ENCODE results near the gene IQGAP2. TPM values are rescaled to one million over a fixed set of nuclear protein-coding genes. Genes with fewer than 3 reads are reported as not detected.
"Not testable (repeated sequence)": the region's sequence is repeated elsewhere in the genome, so short reads cannot be mapped to it uniquely, and the experiment has no call there.

Gene IQGAP2
- total RNA-seq, 1 donor from 2014 or later, result 4.2 TPM

DNA sequence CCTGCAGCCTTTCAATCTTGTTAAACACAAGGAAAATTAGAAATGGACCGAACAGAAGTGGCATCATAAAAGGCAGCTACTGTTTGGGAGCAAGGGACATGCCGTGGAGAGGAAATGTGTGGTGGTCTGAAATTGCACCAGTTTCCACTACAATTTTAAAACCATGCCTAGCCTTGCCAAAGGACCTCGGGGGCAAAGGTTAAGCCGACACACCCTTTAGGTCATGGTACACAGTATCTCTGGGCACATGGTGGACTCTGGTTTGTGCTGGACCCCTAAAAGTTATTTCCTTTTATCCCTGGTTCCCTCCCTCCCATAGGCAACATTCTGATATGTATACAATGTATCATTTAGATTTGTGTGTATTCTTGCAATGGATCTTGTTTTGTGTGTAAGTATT, 142.1 kb downstream of the IQGAP2 start:
- no peak for ATAC-seq

GRCh38 chr5:76546497-76547102, 143.5 kb downstream of the IQGAP2 start:
- no peak for ATAC-seq

DNA sequence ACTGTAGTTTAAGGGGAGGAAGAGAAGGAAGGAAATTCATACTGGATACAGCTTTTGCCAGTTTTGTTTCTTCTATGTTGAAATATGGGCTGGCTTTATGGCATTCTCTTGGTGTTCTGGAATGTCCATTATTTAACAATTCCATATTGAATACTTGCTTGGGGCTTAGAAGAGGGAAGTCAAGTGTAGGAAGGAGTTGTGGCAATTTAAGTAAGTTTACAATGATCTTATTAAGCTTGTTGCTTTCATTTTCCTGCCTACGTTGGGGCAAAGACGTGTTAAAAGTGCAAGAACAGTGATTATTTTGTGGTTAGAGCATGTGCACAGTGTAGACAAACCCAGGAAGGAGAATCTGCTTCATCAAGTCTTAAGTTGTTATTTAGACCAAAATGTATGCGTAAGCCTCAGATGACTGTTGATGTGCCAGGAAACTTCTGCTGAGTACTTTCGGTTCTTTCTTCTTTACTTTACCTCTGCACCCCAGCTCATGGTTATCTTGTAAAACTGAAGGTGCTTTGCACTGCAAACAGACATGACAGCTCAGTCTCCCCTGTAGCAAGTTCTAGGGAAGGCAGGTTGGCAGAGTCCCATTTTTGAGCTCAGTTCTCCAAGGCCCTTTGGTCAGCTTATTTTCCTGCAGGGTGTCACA, 144.3 kb downstream of the IQGAP2 start:
- peak; percentile 61 for ATAC-seq

DNA sequence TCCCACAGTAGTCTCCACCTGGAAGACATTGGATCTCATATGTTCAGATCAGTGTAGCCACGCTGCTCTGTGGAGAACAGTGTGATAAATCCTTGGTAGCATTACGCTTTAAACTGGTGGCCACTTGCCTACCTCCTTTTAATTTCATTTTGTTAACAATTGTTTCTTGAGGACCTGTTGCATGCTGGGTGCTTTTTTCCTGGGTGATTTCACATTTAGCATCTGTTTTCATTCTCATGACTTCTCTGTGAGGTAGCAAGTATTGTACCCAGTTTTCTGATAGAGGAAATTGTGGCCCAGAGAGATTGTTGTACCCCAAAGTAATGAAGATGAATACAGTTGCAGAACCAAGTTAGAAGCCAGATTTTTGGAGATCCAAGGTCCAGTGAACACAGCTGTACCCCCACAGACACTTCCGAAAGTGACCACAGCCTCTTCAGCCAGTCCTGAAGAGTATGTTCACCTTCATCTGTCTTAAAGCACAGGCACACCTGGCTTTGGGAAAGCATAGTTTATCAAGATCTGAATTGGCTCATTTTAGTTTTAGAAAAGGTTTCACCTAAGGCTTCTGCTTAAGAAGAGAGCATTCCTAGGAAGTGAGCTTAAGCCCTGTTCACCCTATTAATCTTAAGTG, 144.9 kb downstream of the IQGAP2 start:
- no peak for ATAC-seq

DNA sequence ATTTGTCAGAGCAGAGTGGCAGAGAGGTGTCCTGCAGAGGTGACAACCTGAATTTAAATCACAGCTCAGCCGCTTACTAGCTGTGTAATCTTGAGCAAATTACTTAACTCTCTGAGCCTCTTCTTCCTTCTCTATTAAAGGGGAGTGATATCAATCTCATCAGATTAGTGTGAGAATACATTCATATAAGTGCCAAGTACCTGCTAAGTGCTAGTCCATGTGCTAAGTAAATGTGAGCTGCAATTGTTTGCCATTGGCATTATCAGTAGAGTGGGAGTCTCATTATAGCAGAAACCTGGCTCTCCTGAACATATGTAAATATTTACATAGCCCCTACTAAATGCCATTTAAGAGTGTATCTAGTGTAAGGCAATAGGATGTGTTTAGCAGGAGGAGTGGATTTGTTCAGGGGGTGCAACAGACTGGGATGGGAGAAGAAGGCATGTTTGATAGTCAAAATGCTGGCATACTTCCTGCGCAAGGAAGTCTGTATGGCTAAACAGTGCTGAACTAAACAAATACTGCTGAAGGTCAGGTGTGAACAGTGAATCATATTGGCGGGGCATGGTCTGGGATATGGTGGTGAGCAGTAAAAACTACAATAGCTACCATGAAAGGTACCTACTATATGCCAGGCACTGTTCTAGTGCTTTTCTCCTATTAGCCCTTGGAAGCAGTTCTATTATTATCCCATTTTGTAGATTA, 145.6 kb downstream of the IQGAP2 start:
- peak; percentile 45 for ATAC-seq

DNA sequence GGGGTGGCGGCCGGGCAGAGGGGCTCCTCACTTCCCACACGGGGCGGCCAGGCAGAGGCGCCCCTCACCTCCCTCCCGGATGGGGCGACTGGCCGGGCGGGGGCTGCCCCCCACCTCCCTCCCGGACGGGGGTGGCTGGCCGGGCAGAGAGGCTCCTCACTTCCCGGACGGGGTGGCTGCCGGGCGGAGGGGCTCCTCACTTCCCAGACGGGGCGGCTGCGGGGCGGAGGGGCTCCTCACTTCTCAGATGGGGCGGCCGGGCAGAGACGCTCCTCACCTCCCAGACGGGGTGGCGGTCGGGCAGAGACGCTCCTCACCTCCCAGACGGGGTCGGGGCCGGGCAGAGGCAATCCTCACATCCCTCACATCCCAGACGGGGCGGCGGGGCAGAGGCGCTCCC, 147.8 kb downstream of the IQGAP2 start:
- not testable (repeated sequence) for ATAC-seq

DNA sequence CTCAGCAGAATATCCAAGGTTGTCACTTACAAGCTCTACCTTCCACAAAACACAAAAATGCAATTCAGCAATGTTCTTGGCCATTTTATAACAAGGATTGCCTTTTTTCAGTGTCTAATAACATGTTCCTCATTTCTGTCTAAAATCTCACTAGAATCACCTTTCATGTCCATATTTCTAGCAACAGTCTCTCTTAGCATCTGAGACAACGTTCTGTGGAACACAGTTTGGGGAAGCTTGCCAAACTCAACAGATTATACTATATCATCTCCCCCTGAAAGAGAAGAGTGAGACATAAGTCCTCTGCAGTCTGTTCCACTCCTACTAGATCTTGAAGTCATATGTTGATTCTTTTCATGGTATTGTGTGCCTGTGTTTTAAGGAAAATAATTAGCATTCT, 149.5 kb downstream of the IQGAP2 start:
- ATAC-seq, result no peak

DNA sequence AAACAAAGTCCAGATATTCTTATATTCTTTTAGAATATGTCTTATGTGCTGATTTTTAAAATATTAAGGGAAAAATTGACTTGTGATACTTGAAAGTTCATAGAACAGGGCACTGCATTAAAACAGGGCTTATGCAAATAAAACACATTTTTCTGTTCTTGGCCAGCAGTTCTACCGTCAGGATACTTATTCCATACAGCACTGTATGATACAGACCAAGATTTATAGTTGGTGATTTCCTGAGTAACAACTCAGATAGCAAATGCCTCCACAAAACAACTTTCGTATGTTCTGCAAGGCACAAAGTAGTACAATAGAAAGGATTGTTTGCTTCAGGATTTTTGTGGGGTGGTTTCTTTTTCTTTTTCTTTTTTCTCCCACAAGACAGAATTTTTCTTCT, 150.2 kb downstream of the IQGAP2 start:
- ATAC-seq, result no peak

DNA sequence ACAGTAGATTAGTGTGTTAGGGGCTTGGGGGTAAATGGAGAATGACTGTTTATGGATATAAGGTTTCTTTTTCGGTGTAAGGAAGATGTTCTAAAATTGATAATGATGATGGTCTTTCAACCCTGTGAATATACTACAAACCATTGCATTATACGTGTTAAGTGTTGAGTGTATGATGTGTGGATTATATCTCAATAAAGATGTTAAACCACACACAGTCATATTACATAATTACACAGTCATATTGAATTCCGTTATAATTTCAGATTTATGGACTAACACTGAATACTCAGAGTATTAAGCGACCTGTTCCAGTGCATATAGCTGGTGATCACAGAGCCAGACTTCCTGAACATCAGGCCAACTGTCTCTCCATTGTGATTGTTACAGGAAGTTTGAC, 152.0 kb downstream of the IQGAP2 start:
- ATAC-seq, result no peak

DNA sequence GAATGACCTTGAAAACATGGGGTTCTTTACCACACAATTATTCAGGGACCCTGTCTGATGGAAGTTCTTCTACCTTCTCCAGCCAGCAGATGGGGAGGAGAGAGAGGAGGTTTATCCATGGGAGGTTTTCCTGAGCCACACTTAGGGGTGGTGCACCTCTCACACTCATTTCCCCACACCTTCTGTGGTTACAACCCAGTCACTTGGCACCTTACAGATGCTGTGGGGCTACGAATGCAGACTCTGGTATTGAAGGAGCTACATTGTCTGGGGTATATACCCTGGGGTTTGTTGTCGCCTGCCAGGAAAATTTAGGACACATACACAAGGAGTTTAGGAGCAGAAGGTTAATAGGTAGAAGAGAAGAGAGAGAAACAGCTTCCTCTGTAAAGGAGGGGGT, 152.6 kb downstream of the IQGAP2 start:
- ATAC-seq, result no peak

GRCh38 chr5:76556511-76557221, 153.6 kb downstream of the IQGAP2 start:
- ATAC-seq, result peak; percentile 89

DNA sequence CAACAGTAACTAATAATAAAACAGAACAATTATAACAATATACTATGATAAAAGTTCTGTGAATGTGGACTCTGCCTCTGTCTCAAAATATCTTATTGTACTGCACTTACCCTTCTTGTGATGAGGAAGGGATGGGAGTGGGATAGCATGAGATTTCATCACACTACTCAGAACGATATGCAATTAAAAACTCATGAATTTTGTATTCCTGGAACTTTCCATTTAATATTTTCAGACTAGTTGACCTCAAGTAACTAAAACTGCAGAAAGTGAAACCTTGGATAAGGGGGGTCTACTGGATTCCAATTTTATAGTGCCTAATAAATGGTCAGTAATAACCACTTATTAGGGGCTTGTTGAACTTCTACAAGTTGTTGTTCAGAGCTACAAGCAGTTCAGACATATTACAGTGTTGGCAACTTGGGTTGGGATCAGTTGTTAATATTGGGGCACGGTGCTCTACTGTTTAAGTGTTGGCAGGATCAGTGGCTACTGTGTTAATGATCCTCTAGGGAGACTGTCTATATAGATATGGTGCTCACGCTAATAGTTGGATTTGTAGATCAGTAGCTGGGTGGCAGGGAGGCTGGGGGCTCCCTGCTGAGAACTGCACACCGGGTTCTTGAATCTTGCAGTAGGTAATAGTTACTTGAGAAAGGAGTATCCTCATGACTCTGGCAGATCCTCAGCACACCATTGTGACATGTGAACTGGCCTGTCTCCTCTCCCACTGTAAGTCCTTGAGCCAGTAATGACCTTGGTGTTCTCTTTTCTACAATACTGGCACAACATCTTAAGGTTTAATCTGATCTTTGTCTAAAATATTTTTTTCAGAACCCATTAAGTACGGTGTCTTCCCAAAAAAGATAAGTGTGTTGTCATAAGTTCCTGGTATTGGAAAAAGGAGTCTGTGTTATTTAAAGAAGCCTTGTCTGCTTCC, 158.1 kb downstream of the IQGAP2 start:
- ATAC-seq, result no peak

GRCh38 chr5:76561959-76562358, 158.9 kb downstream of the IQGAP2 start:
- no peak for ATAC-seq

- no peak for ATAC-seq
These were observed 161.9 kb downstream of the IQGAP2 start for GRCh38 chr5:76565009-76565408.

GRCh38 chr5:76570153-76570552, 167.1 kb downstream of the IQGAP2 start:
- no peak for ATAC-seq

DNA sequence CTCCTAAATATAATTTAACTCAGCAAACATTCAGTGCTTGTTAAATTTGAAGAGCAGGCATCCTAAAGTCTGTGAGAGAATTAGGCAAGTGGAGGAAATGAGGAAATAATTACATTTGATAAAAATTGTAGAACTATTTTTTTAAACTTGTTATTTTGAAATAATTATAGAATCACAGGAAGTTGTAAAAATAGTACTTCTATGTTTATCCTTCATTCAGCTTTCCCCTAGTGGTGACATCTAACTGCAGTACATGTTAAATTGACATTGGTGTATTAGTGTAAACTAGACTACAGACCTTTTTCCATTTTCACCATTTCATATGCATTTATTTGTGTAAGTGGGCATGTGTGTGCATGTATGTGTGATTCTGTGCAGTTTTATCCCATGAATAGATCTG, 168.5 kb downstream of the IQGAP2 start:
- ATAC-seq, result no peak

- no peak for ATAC-seq
These were observed 173.4 kb downstream of the IQGAP2 start for GRCh38 chr5:76576450-76576849.

DNA sequence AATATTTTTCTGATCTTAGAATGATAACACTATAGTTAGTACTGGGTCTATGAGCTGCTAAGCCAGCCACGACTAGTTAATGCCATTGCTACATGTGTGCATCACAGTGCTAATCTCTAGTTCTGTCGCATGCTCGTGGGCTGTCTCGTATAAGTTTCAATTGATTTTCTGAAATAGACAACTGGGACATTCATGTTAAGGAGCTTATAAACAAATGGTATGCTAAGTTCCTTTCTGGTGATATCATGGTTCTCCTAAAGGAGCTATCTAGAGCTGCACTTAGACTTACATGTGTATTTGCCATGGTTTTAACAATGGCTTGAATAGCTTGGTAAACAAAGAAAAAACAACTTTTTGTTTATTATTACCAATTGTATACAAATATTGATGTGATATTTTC, 173.9 kb downstream of the IQGAP2 start:
- ATAC-seq, result no peak

- ATAC-seq, result peak; percentile 36
These were observed 176.3 kb downstream of the IQGAP2 start for GRCh38 chr5:76579166-76579937.

DNA sequence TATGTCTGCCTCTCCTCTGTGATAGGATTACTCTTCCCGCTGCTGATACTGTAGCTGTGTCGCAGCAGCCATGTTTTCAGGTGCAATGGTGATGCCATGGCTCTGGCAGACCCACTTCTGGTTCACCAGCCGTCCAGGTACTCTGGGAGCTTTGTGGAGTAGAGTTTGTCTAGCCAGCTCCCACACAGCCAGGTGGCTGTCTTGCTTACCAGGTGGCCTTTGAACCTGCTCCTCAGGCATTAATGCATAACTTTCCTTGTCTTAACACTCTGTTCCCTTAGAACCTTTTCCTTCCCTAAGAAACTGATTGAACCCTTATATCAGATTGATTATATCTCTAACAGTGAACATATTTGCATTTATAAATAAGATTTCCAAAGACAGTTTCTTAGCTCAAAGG, 177.9 kb downstream of the IQGAP2 start:
- no peak for ATAC-seq

All from esophagus mucosa (tissue), 1 donor.